C4-2B (cell line): ENCODE measurements around the gene SPRED2.
A peak's percentile ranks its signal among the peaks of the same experiment; 100 is the strongest.

ENCODE experiments used
- H3K27ac ChIP-seq: fragments of 450-650 bp; 2 replicates; pipeline ENCODE4 v1.5.1; 2017
- ZFX ChIP-seq: fragments of 450-650 bp; IDR thresholded peaks from 2 replicates; pipeline ENCODE4 v1.6.1; 2017
- TF ChIP-seq, protein P1 (sequence below): fragments of 450-650 bp; conservative IDR thresholded peaks from 2 replicates; pipeline ENCODE4 v1.5.1; 2017; ENCODE audit warnings: mild to moderate bottlenecking

Gene SPRED2

DNA sequence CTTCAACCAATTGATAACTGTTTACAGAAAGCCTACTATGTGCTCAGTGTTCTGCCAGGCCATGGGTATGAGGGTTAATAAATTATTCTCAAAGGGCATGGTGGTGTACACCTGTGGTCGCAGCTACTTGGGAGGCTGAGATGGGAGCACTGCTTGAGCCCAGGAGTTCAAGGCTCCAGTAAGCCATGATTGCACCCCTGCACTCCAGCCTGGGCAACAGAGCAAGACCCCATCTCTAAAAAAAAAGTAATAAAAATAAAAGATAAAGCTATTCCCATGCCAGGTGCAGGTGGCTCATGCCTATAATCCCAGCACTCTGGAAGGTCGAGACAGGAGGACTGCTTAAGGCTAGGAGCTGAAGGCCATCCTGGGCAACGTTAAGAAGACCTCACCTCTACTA is 8.0 kb downstream of the SPRED2 start:
- no peak overlapping the region for H3K27ac ChIP-seq
- TF ChIP-seq ZFX = no peak
- TF ChIP-seq, protein P1, sequence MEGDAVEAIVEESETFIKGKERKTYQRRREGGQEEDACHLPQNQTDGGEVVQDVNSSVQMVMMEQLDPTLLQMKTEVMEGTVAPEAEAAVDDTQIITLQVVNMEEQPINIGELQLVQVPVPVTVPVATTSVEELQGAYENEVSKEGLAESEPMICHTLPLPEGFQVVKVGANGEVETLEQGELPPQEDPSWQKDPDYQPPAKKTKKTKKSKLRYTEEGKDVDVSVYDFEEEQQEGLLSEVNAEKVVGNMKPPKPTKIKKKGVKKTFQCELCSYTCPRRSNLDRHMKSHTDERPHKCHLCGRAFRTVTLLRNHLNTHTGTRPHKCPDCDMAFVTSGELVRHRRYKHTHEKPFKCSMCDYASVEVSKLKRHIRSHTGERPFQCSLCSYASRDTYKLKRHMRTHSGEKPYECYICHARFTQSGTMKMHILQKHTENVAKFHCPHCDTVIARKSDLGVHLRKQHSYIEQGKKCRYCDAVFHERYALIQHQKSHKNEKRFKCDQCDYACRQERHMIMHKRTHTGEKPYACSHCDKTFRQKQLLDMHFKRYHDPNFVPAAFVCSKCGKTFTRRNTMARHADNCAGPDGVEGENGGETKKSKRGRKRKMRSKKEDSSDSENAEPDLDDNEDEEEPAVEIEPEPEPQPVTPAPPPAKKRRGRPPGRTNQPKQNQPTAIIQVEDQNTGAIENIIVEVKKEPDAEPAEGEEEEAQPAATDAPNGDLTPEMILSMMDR = no peak

DNA sequence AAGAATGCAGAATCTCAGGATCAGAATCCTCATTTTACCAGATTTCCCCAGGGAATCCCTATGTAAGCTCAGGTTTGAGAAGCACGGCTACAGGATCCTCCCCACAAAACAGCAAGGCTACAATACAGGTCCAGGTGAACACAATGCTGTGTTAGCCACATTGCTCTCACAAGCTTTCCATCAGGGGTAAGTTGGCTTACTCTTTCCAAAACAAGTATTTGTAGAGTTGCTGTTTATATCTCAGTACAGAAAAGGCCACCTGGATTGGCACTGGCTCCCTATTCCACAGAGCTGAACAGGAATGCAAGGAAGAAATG is 11.0 kb downstream of the SPRED2 start:
- TF ChIP-seq, protein P1 = no peak
- TF ChIP-seq ZFX = no peak
- no peak overlapping the region; the same call in 1 of the 2 replicates for H3K27ac ChIP-seq

DNA sequence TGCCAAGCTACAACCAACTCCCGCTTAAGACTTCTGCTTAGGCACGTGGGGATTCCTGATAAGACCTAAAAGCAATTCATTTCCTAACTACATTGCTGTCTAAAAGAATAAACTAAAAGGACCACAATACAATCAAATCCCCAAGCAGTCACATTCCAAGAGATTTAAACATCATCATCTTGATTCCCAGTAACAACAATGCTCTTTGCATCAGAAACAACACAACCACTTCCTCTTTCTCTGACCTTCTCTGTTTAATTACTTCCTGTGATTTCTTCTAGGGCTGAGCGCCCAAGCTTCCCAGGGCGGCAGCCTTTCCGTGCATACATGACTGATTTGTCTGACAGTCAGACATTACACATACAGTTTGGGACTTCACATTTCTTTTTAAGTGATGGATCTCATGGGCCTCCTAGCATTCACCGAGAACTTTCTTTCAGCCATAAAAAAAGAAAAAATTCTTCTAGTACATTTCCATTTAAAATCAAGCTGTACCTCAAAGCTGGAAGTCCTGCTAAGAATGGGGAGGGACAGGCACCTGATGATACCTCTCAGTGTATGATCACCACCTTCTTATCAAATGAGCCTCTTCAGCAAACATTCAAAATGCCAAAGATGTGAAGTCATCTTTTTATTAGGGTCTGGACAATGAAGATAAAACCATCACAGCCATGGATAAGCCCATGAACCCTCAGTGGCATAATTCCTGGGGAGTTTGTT is 11.5 kb downstream of the SPRED2 start:
- TF ChIP-seq ZFX = no peak
- TF ChIP-seq, protein P1 = no peak
- no peak overlapping the region; the same call in 1 of the 2 replicates for H3K27ac ChIP-seq

DNA sequence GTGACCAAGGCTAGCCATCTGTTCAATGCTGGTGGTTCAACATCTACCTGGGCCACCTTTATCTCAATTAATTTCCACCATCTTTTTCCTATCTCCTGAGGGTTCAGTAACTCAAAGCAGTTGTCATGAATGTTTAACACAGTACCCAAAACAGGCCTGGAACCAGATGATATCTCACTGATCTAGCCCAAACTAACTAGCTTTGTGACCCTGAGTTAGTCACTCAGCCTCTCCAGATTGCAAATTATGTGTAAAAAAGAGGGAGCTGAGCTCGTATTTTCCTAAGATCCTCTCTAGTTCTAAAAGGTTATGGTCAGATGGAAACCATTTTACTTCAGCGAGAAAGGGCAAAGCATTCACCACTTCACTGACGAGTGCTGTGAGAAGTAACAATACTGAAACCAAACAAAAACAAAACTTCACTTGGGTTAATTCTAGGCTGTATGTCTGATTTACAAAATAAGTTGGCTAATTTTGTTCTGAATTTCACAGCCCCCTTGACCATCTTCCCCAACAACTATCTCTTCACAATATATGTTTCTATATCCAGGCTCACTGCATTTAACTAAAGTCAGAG is 14.8 kb downstream of the SPRED2 start:
- peak overlapping the region; percentile 75 for H3K27ac ChIP-seq
- TF ChIP-seq, protein P1 = no peak
- no peak for TF ChIP-seq ZFX

DNA sequence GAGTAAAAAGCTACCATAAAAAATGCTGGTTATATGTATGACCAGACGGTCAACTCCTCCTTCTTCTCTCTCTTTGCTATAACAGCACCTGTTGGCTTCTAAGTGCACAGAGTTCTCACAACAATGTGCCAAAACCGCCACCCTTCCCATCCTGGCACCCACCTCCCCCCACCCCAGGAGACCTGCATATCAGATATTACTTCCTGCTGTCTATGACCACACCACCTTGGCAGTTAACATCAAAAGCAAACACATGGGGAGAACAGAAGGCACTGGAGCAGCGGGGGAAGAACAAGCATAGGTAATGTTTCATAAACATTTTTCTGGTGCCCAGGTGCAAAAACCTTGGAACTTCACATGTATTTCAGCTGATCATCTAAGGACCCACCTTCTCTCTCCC is 15.5 kb downstream of the SPRED2 start:
- TF ChIP-seq, protein P1 = no peak
- no peak for TF ChIP-seq ZFX
- H3K27ac ChIP-seq = peak overlapping the region; percentile 75

DNA sequence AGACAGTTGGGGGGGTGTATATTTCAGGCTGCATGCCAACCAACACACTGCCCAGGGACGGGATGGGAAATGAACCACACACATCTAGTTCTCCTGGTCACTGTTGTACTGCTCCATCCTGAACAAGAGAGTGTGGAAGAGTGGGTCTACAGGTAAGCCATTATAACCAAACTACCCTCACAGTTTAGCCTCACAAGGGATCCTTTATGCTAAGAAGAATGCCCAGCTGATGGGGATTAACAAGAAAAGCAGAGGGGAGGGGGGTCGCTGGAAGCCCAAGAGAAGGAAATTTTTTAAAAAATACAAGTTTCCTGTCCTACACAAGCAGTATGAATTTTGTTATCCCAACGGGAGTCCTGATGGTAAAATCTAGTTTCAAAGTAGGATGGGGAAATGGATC is 16.1 kb downstream of the SPRED2 start:
- TF ChIP-seq ZFX = no peak
- TF ChIP-seq, protein P1 = no peak
- H3K27ac ChIP-seq = peak overlapping the region; percentile 75; the same call in 1 of the 2 replicates

DNA sequence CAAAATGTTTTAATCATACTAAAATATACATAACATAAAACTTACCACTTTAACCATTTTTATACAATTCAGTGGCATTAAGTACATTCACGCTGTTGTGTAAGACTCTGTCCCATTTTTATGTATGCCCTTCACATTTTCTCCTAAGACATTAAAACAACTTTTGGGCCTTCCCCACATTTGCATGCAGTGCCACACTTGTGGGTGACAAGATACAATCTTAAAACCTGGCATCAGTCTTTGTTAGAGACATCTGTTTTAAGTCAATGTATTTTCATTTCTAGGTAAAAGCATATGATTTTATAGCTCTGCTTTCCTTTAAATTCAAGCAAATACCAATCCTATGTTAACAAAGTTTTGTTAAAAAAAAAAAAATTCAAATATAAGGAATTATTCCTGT is 17.3 kb downstream of the SPRED2 start:
- TF ChIP-seq, protein P1 = no peak
- TF ChIP-seq ZFX = no peak
- no peak overlapping the region for H3K27ac ChIP-seq
